Fibroblast of mammary gland (primary cell): ENCODE results near the gene FHOD3.

Experiments used
- DNase-seq: peaks from one replicate; pipeline ENCODE4 v3.0.0-alpha.2; 2010; ENCODE audit warnings: low read depth
- H3K4me3 ChIP-seq: 2 replicates; pipeline ENCODE4 v1.5.1; 2011; ENCODE audit warnings: low read depth, mild to moderate bottlenecking, low read length, moderate library complexity; ENCODE audit not compliant: control insufficient read depth
- TF ChIP-seq, protein P1 (sequence below): conservative IDR thresholded peaks from 2 replicates; pipeline ENCODE4 v1.5.1; 2011; ENCODE audit warnings: low read depth, low read length, inconsistent platforms; ENCODE audit not compliant: control insufficient read depth, insufficient read depth

Gene FHOD3

DNA sequence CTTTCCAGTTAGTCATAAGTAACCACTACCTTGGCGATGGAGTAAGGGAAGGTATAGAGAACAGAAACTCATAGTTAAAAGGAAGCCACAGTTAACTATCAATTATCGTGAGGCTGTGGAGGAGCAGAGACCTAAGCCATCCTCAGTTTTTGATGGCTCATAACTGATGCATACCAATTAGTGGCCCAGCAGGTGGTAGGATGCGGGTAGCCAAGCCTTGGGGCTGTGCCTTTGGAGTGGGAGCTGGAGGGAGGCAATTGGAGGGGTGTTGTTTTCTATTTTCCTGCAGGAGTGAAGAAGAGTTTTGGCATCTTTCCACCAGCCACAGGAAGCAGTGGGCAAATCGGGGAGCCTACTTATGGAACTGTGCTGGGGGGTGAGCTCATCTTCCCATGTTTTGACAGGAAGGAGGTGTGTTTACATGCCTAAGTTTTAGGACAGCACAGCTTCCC lies 336.5 kb downstream of the FHOD3 start:
- no peak for DNase-seq
- no peak overlapping the region for H3K4me3 ChIP-seq
- TF ChIP-seq, protein P1, sequence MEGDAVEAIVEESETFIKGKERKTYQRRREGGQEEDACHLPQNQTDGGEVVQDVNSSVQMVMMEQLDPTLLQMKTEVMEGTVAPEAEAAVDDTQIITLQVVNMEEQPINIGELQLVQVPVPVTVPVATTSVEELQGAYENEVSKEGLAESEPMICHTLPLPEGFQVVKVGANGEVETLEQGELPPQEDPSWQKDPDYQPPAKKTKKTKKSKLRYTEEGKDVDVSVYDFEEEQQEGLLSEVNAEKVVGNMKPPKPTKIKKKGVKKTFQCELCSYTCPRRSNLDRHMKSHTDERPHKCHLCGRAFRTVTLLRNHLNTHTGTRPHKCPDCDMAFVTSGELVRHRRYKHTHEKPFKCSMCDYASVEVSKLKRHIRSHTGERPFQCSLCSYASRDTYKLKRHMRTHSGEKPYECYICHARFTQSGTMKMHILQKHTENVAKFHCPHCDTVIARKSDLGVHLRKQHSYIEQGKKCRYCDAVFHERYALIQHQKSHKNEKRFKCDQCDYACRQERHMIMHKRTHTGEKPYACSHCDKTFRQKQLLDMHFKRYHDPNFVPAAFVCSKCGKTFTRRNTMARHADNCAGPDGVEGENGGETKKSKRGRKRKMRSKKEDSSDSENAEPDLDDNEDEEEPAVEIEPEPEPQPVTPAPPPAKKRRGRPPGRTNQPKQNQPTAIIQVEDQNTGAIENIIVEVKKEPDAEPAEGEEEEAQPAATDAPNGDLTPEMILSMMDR = no peak

DNA sequence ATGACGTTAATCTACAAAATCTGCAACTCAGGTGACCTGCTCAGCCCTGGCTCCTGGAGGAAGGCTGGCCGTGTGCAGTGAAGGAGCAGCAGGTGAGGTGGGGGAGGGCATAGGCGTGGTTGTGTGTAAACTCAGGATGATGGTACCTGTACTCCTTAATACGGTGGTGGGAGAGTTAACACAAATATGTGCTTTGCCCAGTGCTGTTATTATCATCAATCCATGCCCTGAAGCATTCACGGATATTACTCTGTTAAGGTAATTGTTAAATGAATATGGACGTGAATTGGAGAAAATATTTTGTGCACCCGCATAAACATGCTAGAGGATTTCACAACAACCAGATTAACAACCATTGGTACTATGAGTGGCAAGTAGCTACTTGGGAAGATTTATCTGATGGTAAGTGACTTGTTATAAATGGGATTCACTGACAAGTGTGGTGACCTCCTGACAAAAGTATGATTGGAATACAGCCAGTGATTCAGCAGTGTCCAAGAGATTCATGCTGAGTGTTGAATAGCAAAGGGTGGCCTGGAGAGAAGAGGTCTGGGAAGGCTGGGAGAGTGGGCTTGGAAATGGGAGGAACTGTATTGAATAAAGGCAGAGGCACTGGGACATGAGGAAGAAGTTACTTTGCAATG lies 337.2 kb downstream of the FHOD3 start:
- H3K4me3 ChIP-seq = no peak overlapping the region
- TF ChIP-seq, protein P1 = no peak
- peak; percentile 15 for DNase-seq

DNA sequence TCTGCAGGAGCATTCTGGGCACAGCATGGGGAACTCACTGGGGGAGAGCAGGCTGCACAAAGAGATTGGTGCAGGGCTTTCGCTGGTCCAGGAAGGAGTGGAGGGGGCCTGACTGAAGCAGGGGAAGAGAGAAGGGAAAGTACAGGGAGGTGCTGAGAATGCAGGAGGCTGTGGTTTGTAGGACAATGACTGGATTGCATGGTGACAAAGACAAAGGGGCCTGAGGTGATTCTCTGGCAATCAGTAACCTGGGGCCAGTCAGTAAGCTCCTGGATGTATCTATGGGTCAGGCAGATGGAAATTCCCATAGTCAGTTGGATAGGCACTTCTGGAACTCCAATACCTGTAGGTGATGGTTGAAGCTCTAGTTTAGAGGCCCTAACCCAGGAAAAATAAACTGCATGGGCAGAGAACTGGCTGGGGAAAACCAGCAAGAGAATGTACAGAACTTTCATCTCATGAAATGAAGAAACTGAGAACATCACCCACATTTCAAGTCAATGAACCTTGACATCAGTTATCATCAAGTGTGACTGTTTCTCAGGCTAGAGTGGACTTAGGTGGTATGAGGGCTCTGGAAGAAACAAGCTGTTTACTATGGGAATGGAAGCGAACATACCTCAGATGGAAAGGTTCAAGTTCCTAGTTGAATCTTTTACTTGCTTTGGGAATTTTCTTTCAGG lies 338.0 kb downstream of the FHOD3 start:
- no peak overlapping the region for H3K4me3 ChIP-seq
- DNase-seq = no peak
- TF ChIP-seq, protein P1 = no peak

DNA sequence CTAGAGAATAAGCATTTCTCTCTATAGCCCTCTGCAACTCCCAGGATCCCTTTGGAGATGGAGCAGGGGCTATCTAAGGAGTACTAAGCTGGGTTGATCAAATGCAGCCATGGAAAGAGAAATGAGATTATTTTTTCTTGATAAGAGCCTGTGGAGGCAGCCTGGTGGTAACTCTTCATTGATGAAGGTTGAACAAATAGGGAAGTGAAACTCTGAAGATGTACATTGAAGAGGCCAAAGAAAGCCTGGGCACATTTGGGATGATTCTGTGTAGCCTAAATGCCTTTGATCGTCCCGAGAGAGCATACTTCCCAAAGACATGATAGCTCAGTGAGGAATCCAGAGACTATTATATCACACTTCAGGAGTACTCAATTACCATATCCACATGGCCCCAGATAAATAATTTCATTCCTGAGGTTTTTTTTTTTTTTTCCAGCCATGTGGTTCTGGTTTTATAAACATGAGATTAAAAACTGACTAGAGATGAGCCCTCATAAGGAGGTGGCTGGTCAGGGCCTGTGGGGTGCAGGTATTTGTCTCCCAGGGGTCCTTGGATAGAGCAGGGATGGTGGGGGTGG lies 338.8 kb downstream of the FHOD3 start:
- H3K4me3 ChIP-seq = no peak overlapping the region
- no peak for DNase-seq
- TF ChIP-seq, protein P1 = no peak

DNA sequence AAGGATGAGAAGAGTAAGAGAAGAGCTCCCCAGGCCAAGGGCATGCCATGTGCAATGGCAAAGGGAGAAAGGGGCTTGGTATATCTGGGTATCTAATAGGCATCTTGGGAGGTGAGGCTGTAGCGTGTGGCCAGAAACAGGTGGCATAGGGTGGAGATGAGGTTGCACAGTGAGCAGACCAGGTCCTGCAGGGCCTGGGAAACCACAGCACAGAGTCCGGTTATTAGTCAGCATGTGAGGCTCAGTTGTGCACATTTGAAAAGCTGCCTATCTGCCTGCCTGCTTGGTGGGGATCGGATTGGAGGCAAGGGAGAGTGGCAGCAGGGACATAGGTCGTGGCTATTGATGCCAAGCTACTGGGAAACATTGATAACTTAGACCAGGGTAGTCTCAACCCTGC lies 340.7 kb downstream of the FHOD3 start:
- H3K4me3 ChIP-seq = no peak overlapping the region
- no peak for DNase-seq
- TF ChIP-seq, protein P1 = no peak

DNA sequence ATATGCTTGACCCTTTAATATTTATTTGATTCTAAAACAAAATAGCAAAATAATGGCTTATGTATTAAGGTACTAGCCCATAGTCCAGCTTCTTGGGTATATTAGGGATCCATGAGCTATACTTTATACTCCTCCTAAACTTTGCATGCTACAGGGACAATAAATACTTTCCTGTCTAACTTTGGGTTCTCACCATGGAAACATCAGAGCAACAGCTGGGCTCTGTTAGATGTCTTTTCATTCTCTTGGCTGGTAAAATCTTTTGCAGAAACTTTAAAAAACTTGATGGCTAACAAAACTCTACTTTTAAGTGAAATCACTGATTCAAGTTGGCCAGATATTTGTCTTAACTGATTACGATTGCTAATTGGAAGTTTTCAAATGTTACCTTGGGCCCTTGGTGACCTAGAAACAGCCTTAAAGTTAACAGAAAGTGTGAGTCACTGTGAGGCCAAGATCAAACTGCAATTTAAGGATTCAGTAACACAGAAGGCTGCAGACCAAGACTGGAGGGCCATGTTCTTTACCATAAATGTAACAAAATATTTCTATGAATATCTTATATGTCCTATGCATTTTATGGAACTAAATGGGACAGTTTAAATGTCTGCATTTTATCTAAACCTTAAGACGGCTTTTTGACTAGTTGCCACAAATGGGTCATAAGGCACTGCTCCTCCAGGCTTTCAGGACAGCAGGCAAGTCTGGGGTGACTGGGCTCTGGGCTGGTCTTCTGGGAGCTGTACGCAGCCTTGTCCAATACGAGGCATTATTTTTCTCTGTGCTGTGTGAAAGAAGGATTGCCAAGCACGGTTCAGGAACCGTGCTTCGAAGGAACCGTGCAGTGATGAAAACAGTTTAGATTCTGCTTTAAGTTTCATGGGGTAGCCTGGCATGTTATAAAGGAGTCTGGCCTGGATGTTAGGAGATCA lies 342.8 kb downstream of the FHOD3 start:
- TF ChIP-seq, protein P1 = no peak
- no peak overlapping the region for H3K4me3 ChIP-seq
- peak; percentile 8 for DNase-seq
